Measurements from ENCODE around the gene FGF14.

The FGF14 gene

DNA sequence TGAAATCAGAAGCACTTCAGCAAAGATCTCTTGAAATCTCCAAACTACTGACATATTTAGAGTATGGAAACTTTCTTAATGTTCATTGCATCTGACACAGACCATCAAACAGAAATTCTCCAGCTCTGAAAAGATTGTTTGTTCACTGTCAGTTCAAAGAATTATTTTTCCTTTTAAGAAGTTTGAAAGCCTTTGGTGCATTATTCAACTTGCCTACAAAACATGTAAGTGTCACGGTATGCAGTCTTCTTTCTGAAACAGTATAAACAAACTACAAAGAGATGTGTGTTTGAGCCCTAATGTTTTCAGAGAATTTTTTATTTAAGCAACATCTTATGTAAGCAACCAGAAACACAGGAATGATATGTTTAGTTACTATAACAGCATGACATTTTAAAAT lies 125.4 kb downstream of the FGF14 start:
- intact Hi-C loops (cut with DNase I), result no loop called here
- DNase-seq, result no peak

DNA sequence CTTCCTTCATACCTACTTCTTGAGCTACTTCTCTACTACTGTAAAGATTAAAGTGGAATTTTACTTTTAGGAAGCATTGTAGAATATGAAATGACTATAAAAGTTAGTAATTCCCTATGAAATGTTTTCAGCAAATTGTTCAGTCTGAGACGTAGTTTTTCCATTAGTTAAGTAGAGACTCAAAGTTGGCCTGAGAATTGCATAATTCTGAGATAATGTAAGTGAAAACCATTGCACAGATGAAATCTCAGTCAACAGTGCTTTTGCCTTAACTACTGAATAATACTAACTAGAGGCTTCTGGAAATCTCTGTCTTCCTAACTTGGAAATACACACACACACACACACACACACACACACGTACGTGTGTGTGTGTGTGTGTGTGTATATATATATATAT lies 125.9 kb downstream of the FGF14 start:
- DNase-seq, result no peak
- intact Hi-C loops (cut with DNase I), result no loop called here

DNA sequence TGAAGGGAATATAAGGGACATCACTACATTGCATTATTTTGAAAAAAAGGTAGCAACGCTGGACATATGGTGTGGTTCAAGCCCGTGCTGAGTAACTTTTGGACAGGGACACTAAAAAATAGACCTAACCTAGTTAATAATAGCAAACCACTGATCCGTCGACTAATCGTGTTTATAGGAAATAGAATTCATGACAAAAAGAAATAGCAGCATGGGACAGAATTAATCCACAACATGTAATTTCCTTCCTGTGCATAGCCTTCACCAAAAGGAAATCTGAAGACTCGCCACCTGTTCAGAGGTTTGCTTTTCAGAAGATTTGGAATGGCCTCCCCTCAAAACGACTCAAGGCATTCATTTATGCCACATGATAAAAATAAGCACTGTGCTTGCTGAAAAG lies 128.7 kb downstream of the FGF14 start:
- intact Hi-C loops (cut with DNase I), result no loop called here
- DNase-seq, result no peak

GRCh38 chr13:102267191-102267590 lies 134.7 kb downstream of the FGF14 start:
- DNase-seq, result no peak
- intact Hi-C loops (cut with DNase I), result no loop called here

DNA sequence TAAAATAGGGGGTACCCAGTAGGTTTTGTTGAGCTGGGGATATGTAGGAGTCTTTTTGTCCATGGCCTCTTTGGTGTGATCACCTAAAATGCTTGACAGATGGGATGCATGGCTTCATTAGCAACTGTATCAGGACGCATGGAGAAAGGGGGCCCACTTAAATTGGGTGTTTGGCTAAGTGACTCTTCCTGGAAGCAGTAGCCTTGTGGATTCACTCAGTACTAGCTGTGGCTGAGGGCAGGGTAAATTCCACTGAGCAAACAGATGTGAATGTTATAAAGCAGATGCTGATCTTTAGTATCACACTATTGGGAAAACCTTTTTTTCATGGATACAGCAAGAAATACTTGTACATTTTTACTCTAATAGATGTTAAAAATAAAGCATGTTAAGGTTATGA lies 140.0 kb downstream of the FGF14 start:
- intact Hi-C loops (cut with DNase I), result no loop called here
- no peak for DNase-seq

GRCh38 chr13:102261316-102261715 lies 140.5 kb downstream of the FGF14 start:
- no peak for DNase-seq
- intact Hi-C loops (cut with DNase I), result no loop called here

- intact Hi-C loops (cut with DNase I), result no loop called here
- no peak for DNase-seq
Observed at GRCh38 chr13:102260256-102260655, 141.6 kb downstream of the FGF14 start.

DNA sequence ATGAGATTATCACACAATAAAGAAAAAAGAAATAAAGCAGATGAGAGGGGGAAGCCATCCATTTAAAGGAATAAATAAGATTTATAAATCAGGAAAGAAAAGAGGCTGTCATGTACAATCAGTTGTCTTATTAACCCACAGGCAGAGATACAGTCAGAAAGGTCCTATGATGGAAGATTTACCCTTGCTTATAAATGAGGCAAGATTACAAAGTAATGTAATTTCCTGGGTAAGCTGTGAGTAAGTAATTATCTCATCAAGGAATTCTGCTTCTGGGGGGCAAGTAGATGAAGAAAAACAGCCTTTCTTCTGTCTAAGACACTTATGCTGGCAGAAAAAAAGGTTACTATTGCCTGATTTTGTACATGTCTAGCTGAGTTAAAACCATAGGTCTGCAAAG lies 146.4 kb downstream of the FGF14 start:
- DNase-seq, result no peak

GRCh38 chr13:102251817-102252216 lies 150.0 kb downstream of the FGF14 start:
- intact Hi-C loops (cut with DNase I), result no loop called here
- DNase-seq, result no peak

More for the DNA sequence above, 146.4 kb downstream of the FGF14 start:
- intact Hi-C loops (cut with DNase I), result no loop called here

GRCh38 chr13:102250448-102250847 lies 151.4 kb downstream of the FGF14 start:
- no peak for DNase-seq

GRCh38 chr13:102244607-102245227 lies 157.1 kb downstream of the FGF14 start:
- peak in 1 of 42 donors; percentile 27 for DNase-seq

More at GRCh38 chr13:102250448-102250847, 151.4 kb downstream of the FGF14 start:
- intact Hi-C loops (cut with DNase I), result no loop called here

GRCh38 chr13:102240110-102240509 lies 161.7 kb downstream of the FGF14 start:
- intact Hi-C loops (cut with DNase I), result no loop called here
- no peak for DNase-seq

More at GRCh38 chr13:102244607-102245227, 157.1 kb downstream of the FGF14 start:
- intact Hi-C loops (cut with DNase I), result no loop called here

- no peak for DNase-seq
- intact Hi-C loops (cut with DNase I), result no loop called here
Observed at GRCh38 chr13:102237230-102237629, 164.6 kb downstream of the FGF14 start.

- intact Hi-C loops (cut with DNase I), result no loop called here
- DNase-seq, result no peak
Observed at GRCh38 chr13:102236830-102237229, 165.0 kb downstream of the FGF14 start.

DNA sequence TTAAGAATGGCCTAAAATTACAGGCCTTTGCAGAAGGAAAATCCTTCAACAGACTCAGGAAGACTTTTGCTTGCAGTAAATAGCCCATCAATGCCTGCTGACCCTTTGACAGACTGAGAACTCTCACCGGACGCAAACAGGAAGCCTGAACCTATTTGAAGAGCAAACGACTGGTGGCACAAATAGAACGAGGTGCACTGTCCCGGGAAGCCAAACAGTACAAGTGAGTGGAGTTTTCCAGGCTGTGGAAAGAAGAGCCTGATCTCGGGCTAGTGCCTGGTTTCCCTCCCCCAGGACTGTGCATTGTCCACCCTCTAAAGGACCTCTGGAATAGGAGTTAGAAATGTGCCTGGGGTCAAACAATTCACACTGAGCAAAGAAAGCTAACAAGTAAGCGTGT lies 165.5 kb downstream of the FGF14 start:
- DNase-seq, result no peak
- intact Hi-C loops (cut with DNase I), result no loop called here

DNA sequence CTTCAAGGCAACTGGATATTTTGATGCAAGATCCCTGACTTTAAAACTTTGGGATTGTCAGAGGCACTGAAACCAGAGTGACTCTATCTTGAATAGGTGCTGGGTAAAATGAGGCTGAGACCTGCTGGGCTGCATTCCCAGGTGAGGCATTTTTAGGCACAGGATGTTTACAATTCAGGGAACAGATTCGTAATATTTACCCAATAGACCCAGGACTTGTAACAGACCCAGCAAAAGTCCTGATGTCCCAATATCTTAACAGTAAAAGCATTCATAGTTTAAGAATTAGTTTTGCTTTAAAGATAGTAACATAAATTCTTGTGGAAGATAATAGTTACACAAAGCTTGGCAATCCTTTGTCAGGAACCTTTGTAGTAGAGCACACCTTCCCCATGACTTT lies 166.2 kb downstream of the FGF14 start:
- intact Hi-C loops (cut with DNase I), result no loop called here
- no peak for DNase-seq

DNA sequence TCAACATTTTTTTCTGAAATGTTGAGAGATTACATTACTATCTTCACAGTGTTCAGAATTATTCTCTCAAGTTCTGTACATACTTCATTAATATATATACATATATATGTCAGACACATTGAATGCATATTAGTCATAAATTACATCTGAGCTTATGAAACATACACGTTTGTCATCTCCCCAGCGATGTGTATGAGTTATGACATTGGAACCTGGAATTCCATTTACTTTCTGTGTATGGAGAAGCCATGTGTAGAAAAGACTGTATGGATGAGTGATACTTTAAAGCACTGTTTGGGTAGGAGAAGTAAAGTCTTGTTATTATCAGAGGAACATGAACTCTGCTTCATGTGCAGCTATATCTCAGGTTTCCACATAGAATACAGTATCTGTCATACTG lies 167.2 kb downstream of the FGF14 start:
- intact Hi-C loops (cut with DNase I), result no loop called here
- no peak for DNase-seq

DNA sequence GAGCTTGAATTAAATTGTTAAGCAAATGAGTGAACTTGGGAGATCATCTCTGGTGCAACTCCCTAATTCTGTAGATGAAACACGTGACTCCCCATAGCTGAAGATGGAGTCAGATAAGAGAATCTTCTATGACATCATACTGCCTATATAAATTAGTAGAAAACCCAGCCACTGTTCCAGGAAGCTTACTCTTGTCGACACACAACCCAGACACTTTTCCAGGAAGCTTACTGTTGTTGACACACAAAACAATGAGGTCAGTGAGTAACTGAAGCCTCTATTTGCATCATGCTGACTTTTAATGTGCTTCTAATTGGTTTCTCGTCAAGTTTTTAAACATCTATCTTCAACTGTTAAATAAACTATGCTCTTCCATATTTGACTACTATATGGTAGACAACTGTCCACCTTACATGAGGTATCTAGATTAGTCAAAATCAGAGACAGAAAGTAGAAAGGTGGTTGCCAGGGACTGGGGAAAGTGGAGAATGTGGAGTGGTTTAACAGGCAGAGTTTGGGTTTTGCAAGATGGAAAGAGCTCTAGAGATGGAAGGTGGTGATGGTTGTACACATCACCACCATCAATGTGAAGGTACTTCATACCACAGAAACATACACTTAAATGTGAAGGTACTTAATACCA lies 168.2 kb downstream of the FGF14 start:
- intact Hi-C loops (cut with DNase I), result no loop called here

GRCh38 chr13:102231479-102231878 lies 170.4 kb downstream of the FGF14 start:
- intact Hi-C loops (cut with DNase I), result no loop called here
- DNase-seq, result no peak

More for the DNA sequence above, 168.2 kb downstream of the FGF14 start:
- DNase-seq, result no peak

- DNase-seq, result no peak
- intact Hi-C loops (cut with DNase I), result no loop called here
Observed at GRCh38 chr13:102227741-102228140, 174.1 kb downstream of the FGF14 start.

- intact Hi-C loops (cut with DNase I), result no loop called here
- DNase-seq, result no peak
Observed at GRCh38 chr13:102226591-102226990, 175.3 kb downstream of the FGF14 start.

All from head of caudate nucleus (tissue), 42 donors.